Measurements from ENCODE around the gene GPN2. TPM values are rescaled to one million over a fixed set of nuclear protein-coding genes. Genes with fewer than 3 reads are reported as not detected.

GPN2 gene
- total and polyA plus RNA-seq, 2 donors (not counting 1 experiment from before 2014, with no cell fraction given) = 15.2 to 43.5 TPM

- peaks cover 2% of the 10 kb centered on the region for H3K4me1 Mint-ChIP-seq
- peaks cover 6 to 52% of the 10 kb centered on the region in 2 experiments for H3K36me3 ChIP-seq (replicated peaks in 1 of 2; ENCODE audit: control extremely low read depth in 1 of 2, control insufficient read depth in 1 of 2, extremely low read depth in 1 of 2, insufficient read depth in 2 of 2, low read length in 1 of 2)
- ATAC-seq (ENCODE audit: low read depth) (no peak), DNase-seq (no peak)
- H3K9ac ChIP-seq (ENCODE audit: low read length) = no peak overlapping the region
- H3K27me3 ChIP-seq (replicated peaks in 1 of 4; ENCODE audit: control extremely low read depth in 1 of 4, control insufficient read depth in 3 of 4, insufficient read depth in 4 of 4, low read length in 3 of 4) = no peaks in the 10 kb centered on the region
- H3K4me3 ChIP-seq (ENCODE audit: control extremely low read depth in 1 of 5, extremely low read depth in 1 of 5, insufficient read depth in 1 of 5, low read depth in 2 of 5, low read length in 4 of 5) = no peak overlapping the region
- H3K79me2 ChIP-seq (ENCODE audit: control insufficient read depth, insufficient read depth, low read length) = peaks cover 48% of the 10 kb centered on the region
- no peak overlapping the region for H3K4me3 Mint-ChIP-seq
- H4K20me1 ChIP-seq (ENCODE audit: control insufficient read depth, insufficient read depth, low read length, poor library complexity, severe bottlenecking) = peaks cover 30% of the 10 kb centered on the region
- intact Hi-C loops (cut with micrococcal nuclease) = no loop called here
- no peaks in the 10 kb centered on the region for H3K4me1 ChIP-seq (ENCODE audit: control insufficient read depth in 2 of 2, insufficient read depth in 2 of 2, low read length in 2 of 2)
- H3K9me3 Mint-ChIP-seq (ENCODE audit: insufficient read depth) = no peaks in the 10 kb centered on the region
- no peak overlapping the region for H3K27ac Mint-ChIP-seq
- POLR2A ChIA-PET = no interaction called here
- no peak overlapping the region for H3K4me2 ChIP-seq (replicated peaks; ENCODE audit: low read depth, low read length, poor library complexity, severe bottlenecking)
- 95% methylated on average over 2 of the region's 2 CpGs for WGBS (ENCODE audit: insufficient coverage)
- H3K27ac ChIP-seq (ENCODE audit: low read length in 2 of 2) = no peak overlapping the region
- CTCF ChIA-PET = no interaction called here
- no peak for TF ChIP-seq CTCF (IDR thresholded peaks at IDR 0.05)
- no peak for TF ChIP-seq EZH2 (IDR thresholded peaks at IDR 0.05; ENCODE audit: borderline replicate concordance, insufficient read depth, low read depth, low read length, poor library complexity, severe bottlenecking)
- H3K9me3 ChIP-seq (ENCODE audit: control extremely low read depth in 1 of 3, control insufficient read depth in 2 of 3, insufficient read depth in 1 of 3, low read length in 2 of 3) = no peaks in the 10 kb centered on the region
- no peak overlapping the region for H2AFZ ChIP-seq (ENCODE audit: insufficient read depth, low read depth, low read length, poor library complexity, severe bottlenecking)
- H3K27me3 Mint-ChIP-seq = no peaks in the 10 kb centered on the region
Measured at GRCh38 chr1:26938659-26939025, 48.6 kb upstream of the GPN2 start.

GRCh38 chr1:26938004-26938658 lies 48.0 kb upstream of the GPN2 start:
- ChIA-PET CTCF (no interaction called here), POLR2A (no interaction called here)
- Histone ChIP-seq H4K20me1 (ENCODE audit: control insufficient read depth, insufficient read depth, low read length, poor library complexity, severe bottlenecking) (peaks cover 30% of the 10 kb centered on the region), H2AFZ (ENCODE audit: insufficient read depth, low read depth, low read length, poor library complexity, severe bottlenecking) (no peak overlapping the region), H3K4me1 (ENCODE audit: control insufficient read depth in 2 of 2, insufficient read depth in 2 of 2, low read length in 2 of 2) (no peaks in the 10 kb centered on the region), H3K36me3 (replicated peaks in 1 of 2; ENCODE audit: control extremely low read depth in 1 of 2, control insufficient read depth in 1 of 2, extremely low read depth in 1 of 2, insufficient read depth in 2 of 2, low read length in 1 of 2) (peaks cover 2 to 48% of the 10 kb centered on the region in 2 experiments), H3K9me3 (ENCODE audit: control extremely low read depth in 1 of 3, control insufficient read depth in 2 of 3, insufficient read depth in 1 of 3, low read length in 2 of 3) (no peaks in the 10 kb centered on the region), H3K9ac (ENCODE audit: low read length) (no peak overlapping the region), H3K4me3 (ENCODE audit: control extremely low read depth in 1 of 5, extremely low read depth in 1 of 5, insufficient read depth in 1 of 5, low read depth in 2 of 5, low read length in 4 of 5) (no peak overlapping the region), H3K27me3 (replicated peaks in 1 of 4; ENCODE audit: control extremely low read depth in 1 of 4, control insufficient read depth in 3 of 4, insufficient read depth in 4 of 4, low read length in 3 of 4) (no peaks in the 10 kb centered on the region), H3K4me2 (replicated peaks; ENCODE audit: low read depth, low read length, poor library complexity, severe bottlenecking) (no peak overlapping the region), H3K27ac (ENCODE audit: low read length in 2 of 2) (no peak overlapping the region), H3K79me2 (ENCODE audit: control insufficient read depth, insufficient read depth, low read length) (peaks cover 51% of the 10 kb centered on the region)
- no peak overlapping the region for H3K4me3 Mint-ChIP-seq
- peaks cover 4% of the 10 kb centered on the region for H3K4me1 Mint-ChIP-seq
- no peak overlapping the region for H3K27ac Mint-ChIP-seq
- intact Hi-C loops (cut with micrococcal nuclease) = no loop called here
- no peaks in the 10 kb centered on the region for H3K9me3 Mint-ChIP-seq (ENCODE audit: insufficient read depth)
- TF ChIP-seq CTCF (IDR thresholded peaks at IDR 0.05) (no peak), EZH2 (IDR thresholded peaks at IDR 0.05; ENCODE audit: borderline replicate concordance, insufficient read depth, low read depth, low read length, poor library complexity, severe bottlenecking) (no peak)
- no peak for ATAC-seq (ENCODE audit: low read depth)
- WGBS (ENCODE audit: insufficient coverage) = 100% methylated on average over 4 of the region's 4 CpGs
- no peak for DNase-seq
- H3K27me3 Mint-ChIP-seq = no peaks in the 10 kb centered on the region

All from B cell (primary cell).